ENCODE data around the gene MED23. TPM values are rescaled to one million over a fixed set of nuclear protein-coding genes. Genes with fewer than 3 reads are reported as not detected.

Gene MED23
- polyA plus RNA-seq (ENCODE audit: insufficient read length in 4 of 4): 10 to 100 TPM; 46.5 to 59.6 (median 54.3) TPM

DNA sequence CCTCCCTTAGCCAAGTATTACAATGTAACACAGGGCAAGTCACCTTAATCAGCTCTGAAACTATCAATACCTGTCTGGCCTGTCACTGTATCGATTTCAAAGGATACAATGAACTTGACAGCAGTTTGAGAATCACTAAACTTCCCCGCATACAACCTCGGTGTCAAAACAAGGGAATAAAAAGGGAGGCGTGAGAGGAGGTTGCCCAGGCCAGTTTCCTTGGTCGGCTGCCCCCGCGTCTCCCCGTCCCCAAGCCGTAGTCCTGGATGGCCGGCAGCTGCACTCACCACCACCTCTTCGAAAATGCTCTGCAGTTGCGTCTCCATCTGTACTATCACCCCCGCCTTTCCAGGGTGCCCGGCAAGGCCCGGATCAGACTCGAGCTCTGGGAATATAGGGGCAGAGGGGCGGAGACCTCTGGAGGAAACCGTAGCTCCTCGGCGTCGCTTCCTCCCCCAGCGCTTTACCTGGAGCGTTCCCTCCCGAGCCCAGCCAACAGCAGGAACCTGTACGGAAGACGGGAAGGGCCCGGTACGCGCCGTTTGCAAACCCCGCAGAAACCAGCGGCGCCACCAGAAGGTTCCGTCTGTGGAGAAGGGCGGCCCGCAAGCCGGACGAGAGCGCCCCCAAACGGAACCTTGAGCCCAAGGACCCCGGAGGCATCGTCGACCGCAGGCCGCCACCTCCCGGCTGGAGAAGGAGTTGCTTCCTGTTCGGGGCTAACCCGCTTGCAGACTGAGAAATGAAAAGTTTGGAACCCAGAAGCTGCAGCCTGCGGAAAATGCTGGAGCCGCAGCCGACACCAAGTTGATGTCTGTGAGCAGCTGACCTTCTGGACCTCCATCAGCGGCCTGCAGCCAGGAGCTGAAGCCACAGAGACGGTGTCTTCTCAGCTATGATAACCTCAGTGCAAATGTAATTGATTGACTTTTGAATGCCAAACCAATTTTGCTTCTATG is at the start of gene MED23:
Gene MED23, minus strand, starts transcription at position 519 of the 959 bp plus-strand sequence. Its CDS starts 193 bp downstream, at position 326.
- peak; percentile 90 to 94 (median 92) for DNase-seq (ENCODE audit: low read depth in 4 of 4, low spot score in 3 of 4)

DNA sequence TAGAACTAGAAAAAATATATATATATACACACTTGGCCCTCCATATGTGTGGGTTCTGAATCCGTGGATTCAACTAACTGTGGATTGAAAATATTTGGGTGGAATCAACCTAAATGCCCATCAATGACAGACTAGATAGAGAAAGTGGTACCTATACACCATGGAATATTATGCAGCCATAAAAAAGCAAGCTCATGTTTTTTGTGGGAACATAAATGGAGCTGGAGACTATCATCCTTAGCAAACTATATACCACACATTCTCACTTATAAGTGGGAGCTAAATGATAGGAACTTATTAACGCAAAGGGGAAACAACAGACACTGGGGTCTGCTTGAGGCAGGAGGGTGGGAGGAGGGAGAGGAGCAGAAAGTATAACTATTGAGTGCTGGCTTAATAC is 45.1 kb upstream of the MED23 start:
- DNase-seq (ENCODE audit: low read depth in 4 of 4, low spot score in 3 of 4): no peak

DNA sequence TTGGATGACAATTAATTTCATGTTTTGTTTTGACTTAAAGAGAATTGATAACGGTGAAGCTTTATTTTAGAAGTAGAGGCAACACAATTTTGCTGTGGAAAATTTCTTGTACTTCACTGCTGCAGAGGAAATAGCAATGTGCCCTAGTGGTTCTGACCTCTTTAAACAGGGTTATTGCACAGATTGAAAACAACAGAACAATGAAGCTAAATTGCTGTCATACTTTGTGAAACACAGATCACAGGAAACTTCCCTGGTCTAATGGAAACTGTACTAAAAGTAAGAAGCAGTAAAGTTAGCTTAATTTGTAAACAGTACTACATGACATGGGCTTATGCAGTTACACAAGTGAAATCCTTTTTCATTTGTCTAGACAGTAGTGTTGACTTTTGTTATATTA is 41.8 kb upstream of the MED23 start:
- no peak for DNase-seq (ENCODE audit: low read depth in 4 of 4, low spot score in 3 of 4)

DNA sequence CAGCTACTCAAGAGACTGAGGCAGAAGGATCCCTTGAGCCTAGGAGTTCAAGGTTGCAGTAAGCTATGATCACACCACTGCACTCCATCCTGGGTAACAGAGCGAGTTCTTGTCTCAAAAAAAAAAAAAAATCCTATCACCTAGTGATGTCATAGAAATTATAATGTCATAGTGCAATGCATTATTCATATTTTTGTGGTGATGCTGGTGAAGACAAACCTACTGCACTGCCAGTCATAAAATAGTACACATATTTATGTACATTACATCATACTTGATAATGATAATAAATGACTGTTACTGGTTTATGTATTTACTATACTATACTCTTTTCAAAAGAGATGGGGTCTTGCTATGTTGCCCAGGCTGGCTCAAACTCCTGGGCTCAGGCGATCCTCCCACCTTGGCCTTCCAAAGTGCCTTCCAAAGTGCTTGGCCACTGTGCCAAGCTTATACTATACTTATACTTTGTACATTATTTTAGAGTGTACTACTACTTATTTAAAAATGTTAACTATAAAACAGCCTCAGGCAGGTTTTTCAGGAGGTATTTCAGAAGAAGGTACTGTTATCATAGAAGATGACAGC is 35.6 kb upstream of the MED23 start:
- DNase-seq (ENCODE audit: low read depth in 4 of 4, low spot score in 3 of 4): no peak

- no peak for DNase-seq (ENCODE audit: low read depth in 4 of 4, low spot score in 3 of 4)
These were observed 32.2 kb upstream of the MED23 start for GRCh38 chr6:131660195-131660594.

- no peak for DNase-seq (ENCODE audit: low read depth in 4 of 4, low spot score in 3 of 4)
These were observed 30.2 kb upstream of the MED23 start for GRCh38 chr6:131658287-131658686.

GRCh38 chr6:131657630-131658111 is 29.6 kb upstream of the MED23 start:
- DNase-seq (ENCODE audit: low read depth in 4 of 4, low spot score in 3 of 4): no peak

DNA sequence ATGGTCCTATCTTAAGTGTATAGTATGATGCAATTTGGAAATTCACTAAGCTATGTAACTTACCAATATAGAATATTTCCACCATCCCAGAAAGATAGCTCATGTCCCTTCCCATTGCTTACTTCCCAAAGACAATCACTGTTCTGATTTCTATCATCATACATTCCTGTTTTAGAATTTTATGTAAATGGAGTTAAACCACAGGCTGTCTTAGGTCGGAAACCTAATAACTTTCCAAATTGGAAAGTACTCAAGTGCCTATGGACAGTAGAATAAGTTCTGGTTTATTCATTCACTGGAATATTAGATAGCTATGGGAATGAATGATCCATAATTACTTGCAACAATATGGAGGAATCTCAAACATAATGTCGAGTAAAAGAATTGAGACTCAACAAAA is 29.2 kb upstream of the MED23 start:
- DNase-seq (ENCODE audit: low read depth in 4 of 4, low spot score in 3 of 4): no peak

DNA sequence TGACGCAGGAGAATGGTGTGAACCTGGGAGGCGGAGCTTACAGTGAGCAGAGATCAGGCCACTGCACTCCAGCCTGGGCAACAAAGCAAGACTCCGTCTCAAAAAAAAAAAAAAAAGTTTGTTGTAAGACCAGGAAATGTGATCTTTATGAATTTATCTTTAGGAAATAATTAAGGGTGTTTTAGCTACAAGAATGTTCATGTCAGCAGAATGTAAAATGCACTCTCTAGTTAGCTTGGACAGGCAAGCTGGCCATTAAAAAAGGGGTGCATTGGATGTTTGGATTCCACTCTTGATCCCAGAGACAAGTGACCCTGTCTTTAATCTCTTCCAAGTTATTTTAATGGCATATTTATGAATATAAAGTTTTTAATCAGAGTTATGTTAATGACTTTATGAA is 28.6 kb upstream of the MED23 start:
- DNase-seq (ENCODE audit: low read depth in 4 of 4, low spot score in 3 of 4): no peak

DNA sequence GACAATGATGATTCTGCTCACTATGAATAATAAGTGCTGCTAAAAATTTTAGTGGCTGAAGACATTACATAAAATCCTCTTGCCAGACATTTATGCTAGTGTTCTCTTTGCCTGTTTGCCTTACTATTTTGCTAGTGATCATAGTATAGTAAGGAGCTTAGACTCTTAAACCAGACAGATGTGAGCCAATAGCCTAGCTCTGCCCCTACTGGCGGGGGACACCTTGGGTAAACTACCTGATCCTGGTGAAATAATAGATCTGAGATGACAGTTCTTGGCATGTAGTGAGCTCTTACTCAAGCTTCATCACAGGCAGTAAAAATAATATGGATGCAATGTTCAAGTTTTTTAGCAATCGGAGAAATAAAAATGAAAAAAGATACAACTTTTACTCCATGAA is 27.9 kb upstream of the MED23 start:
- no peak for DNase-seq (ENCODE audit: low read depth in 4 of 4, low spot score in 3 of 4)

GRCh38 chr6:131655387-131655786 is 27.3 kb upstream of the MED23 start:
- DNase-seq (ENCODE audit: low read depth in 4 of 4, low spot score in 3 of 4): no peak

- no peak for DNase-seq (ENCODE audit: low read depth in 4 of 4, low spot score in 3 of 4)
These were observed 26.3 kb upstream of the MED23 start for GRCh38 chr6:131654326-131654725.

DNA sequence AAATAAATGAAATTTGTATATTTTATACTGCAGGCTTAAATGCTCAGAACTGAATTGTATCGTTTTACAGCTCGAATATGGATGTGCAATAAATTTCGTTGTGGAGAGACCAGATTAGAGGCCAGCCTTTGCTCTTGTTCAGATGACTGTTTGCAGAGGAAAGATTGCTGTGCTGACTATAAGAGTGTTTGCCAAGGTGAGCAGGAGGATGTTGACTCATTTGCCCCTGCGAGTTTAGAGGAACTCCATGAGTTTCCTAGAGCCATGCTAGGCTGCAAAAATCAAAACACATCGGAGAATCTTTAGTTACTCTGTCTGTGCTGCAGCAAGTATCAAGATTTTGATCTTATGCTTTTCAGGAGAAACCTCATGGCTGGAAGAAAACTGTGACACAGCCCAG is 24.4 kb upstream of the MED23 start:
- DNase-seq (ENCODE audit: low read depth in 4 of 4, low spot score in 3 of 4): no peak

GRCh38 chr6:131651782-131652181 is 23.7 kb upstream of the MED23 start:
- no peak for DNase-seq (ENCODE audit: low read depth in 4 of 4, low spot score in 3 of 4)

DNA sequence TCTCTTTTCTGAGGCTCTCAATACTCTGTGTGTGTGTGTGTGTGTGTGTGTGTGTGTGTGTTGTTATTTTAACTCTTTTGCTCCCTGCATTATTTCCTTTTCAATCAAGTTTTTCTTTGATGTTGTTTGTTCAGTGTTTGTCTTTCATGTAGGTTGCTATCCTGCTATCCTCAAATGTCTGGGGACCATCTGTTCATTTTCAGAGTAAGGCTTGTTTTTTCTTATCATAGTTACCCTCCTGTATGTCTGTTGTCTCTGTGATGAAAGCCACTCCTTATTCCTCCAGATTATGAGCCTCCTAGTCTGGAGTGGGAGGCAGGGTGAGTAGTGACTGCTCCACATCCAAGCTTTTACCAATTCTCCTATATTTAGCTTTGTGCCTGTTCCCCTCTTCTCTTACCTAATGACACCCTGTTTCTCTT is 18.2 kb upstream of the MED23 start:
- no peak for DNase-seq (ENCODE audit: low read depth in 4 of 4, low spot score in 3 of 4)

GRCh38 chr6:131645846-131646245 is 17.8 kb upstream of the MED23 start:
- no peak for DNase-seq (ENCODE audit: low read depth in 4 of 4, low spot score in 3 of 4)

DNA sequence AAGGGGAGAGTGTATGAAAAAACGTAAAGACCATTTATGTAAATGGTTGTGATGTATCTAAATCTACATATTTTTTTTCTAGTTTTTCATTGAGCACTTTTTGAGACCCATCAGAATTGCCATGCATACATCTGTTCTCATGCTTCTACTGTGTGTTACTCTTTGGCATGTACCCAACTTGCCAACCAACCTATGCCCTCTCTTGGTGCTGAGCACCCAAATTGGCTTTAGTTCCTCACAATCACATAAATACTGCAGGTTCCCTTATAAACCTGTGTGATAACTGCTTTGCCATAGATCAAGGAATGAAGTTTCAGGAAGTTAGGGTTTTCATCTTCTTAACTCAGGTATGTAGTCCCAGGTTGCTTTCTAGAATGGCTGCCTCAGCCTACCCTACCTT is 16.9 kb upstream of the MED23 start:
- DNase-seq (ENCODE audit: low read depth in 4 of 4, low spot score in 3 of 4): no peak

- no peak for DNase-seq (ENCODE audit: low read depth in 4 of 4, low spot score in 3 of 4)
These were observed 15.9 kb upstream of the MED23 start for GRCh38 chr6:131643855-131644460.

GRCh38 chr6:131642987-131643611 is 15.1 kb upstream of the MED23 start:
- no peak for DNase-seq (ENCODE audit: low read depth in 4 of 4, low spot score in 3 of 4)

- DNase-seq (ENCODE audit: low read depth in 4 of 4, low spot score in 3 of 4): no peak
These were observed 14.5 kb upstream of the MED23 start for GRCh38 chr6:131642565-131642964.

GRCh38 chr6:131641554-131641953 is 13.5 kb upstream of the MED23 start:
- DNase-seq (ENCODE audit: low read depth in 4 of 4, low spot score in 3 of 4): no peak
